Fibroblast of mammary gland (primary cell): ENCODE data around the gene TMCC1.
"Not testable (repeated sequence)": the region's sequence is repeated elsewhere in the genome, so short reads cannot be mapped to it uniquely, and the experiment has no call there.

Experiments used
- DNase-seq: peaks from one replicate; pipeline ENCODE4 v3.0.0-alpha.2; 2010; ENCODE audit warnings: low read depth
- H3K4me3 ChIP-seq: 2 replicates; pipeline ENCODE4 v1.5.1; 2011; ENCODE audit warnings: low read depth, mild to moderate bottlenecking, low read length, moderate library complexity; ENCODE audit not compliant: control insufficient read depth
- TF ChIP-seq, protein P1 (sequence below): conservative IDR thresholded peaks from 2 replicates; pipeline ENCODE4 v1.5.1; 2011; ENCODE audit warnings: low read depth, low read length, inconsistent platforms; ENCODE audit not compliant: control insufficient read depth, insufficient read depth

The TMCC1 gene

DNA sequence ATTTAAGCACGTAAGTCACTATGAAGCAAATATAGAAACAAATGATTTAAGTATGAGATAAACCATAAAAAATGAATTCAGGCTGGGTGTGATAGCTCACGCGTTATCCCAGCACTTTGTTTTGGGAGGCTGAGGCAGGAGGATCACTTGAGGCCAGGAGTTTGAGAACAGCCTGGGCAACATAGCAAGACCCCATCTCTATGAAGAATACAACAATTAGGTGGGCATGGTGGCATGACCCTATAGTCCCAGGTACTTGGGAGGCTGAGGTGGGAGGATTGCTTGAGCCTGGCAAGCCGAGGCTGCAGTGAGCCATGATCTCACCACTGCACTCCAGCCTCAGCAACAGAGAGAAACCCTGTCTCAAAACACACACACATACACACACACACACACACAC is 34.2 kb downstream of the TMCC1 start:
- H3K4me3 ChIP-seq, result no peak overlapping the region
- TF ChIP-seq, protein P1, sequence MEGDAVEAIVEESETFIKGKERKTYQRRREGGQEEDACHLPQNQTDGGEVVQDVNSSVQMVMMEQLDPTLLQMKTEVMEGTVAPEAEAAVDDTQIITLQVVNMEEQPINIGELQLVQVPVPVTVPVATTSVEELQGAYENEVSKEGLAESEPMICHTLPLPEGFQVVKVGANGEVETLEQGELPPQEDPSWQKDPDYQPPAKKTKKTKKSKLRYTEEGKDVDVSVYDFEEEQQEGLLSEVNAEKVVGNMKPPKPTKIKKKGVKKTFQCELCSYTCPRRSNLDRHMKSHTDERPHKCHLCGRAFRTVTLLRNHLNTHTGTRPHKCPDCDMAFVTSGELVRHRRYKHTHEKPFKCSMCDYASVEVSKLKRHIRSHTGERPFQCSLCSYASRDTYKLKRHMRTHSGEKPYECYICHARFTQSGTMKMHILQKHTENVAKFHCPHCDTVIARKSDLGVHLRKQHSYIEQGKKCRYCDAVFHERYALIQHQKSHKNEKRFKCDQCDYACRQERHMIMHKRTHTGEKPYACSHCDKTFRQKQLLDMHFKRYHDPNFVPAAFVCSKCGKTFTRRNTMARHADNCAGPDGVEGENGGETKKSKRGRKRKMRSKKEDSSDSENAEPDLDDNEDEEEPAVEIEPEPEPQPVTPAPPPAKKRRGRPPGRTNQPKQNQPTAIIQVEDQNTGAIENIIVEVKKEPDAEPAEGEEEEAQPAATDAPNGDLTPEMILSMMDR, result no peak
- DNase-seq, result no peak

DNA sequence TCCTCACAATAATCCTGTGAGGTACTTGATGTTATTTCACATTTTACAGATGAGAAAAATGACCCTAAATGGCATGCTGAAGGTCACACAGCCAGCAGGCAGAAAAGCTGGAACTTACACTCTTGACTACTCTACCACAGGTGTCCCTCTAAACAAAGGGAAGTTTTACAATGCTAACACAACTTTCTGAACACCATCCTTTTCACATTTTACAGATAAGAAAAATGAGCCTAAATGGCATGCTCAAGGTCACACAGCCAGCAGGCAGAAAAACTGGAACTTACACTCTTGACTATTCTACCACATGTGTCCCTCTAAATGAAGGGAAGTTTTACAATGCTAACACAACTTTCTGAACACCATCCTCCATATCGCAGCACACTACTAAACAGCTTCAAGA is 35.6 kb downstream of the TMCC1 start:
- no peak for DNase-seq
- TF ChIP-seq, protein P1, result no peak
- no peak overlapping the region for H3K4me3 ChIP-seq

DNA sequence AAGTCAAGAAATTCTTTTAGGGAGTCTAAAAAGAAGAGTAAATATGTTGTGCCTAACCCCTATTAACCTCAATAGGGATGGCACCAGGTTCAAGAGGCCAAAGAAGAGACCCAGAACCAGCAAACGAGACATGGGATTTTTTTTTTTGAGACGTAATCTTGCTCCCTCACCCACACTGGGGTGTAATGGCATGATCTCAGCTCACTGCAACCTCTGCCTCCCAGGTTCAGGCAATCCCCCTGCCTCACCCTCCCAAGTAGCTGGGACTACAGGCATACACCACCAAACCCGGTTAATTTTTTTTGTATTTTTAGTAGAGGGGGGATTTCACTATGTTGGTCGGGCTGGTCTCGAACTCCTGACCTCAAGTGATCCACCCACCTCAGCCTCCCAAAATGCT is 36.7 kb downstream of the TMCC1 start:
- not testable (repeated sequence) for H3K4me3 ChIP-seq, DNase-seq

DNA sequence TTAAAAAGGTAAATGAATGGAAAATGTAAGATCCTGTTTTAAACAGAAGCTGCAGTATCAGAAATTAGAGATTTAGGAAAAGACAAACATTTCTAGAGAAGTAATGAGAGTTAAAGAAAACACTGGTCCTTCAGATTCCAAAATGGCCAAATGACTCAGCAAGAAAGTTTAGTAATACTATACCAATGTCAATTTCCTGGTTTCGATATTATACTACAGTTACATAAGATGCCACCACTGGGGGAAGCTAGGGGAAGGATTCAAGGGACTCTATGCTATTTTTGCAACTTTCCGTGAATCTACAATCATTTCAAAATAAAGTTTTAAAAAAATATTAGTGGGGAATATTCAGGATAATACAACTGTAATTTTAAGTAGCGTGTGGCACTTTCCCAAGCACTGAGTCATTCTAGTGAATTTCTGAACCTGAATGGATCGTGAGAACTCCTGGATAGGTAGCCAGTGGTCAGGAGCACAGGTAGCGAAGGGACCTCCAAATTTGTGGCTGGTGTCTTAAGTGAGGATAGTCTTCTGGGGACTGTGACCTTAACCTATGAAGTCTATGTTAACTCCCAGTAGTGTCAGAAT is 37.6 kb downstream of the TMCC1 start:
- peak; percentile 70 for DNase-seq
- TF ChIP-seq, protein P1, result no peak
- H3K4me3 ChIP-seq, result no peak overlapping the region

DNA sequence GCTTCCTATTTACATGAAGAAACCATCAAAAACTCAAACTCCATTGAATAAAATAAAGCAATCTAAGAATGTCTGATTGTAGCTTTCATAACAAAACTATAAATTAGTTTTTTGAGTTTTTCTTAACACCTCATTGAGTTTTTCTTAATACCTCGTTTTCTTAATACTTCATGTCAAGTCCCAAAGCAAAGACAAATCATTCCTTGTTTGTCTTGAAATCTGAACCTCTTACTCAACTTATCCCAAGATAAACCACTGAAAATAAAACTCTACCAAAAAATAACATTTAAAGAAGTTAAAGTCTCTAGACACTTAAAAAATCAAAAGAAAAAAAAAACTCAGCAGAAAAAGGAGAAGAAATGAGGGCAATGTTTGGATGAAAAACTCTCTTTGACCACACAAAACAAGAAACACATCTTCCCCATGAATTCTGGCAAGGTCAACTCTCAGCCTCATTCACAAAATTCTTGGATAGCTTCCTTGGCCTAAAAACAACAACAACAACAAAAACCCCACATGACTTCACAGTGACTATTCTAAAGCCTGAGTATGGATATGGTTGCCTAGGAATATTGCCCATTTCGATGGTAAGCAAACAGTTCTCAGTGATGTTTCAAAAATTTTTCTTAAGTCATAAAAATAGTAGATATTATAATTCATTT is 38.2 kb downstream of the TMCC1 start:
- peak; percentile 71 for DNase-seq
- TF ChIP-seq, protein P1, result no peak
- no peak overlapping the region for H3K4me3 ChIP-seq

DNA sequence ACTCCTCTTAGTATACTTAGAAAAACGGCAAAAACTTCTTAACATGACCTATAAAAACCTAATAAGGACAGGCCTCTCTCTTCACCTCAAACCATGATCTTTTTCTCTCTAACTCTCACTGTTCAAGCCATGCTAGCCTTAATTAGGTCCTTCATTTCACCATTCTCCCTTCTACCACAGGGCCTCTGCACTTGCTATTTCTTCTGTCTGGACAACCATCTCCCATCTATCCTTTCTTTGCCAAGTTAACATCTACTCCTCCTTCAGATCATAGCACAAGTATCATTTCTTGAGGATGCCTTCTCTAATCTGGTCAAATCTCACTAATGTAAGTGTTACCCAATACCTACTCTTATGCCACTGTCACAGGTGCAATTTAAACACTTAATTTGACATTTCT is 39.1 kb downstream of the TMCC1 start:
- TF ChIP-seq, protein P1, result no peak
- DNase-seq, result no peak
- H3K4me3 ChIP-seq, result no peak overlapping the region

DNA sequence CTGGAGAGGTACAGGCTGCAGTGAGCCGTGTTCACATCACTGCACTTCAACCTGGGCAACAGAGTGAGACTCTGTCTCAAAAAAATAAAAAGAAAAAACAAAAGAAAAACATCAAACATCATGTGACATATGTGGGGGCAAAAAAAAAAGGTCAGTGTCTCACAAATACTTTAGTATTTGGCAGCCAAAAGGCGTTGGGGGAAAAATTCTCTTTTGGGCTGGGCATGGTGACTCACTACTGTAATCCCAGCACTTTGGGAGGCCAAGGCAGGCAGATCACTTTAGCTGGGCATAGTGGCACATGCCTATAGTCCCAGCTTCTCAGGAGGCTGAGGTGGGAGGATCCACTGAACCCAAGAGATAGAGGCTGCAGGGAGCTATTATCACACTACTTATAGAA is 47.6 kb downstream of the TMCC1 start:
- DNase-seq, result peak; percentile 16
- no peak overlapping the region for H3K4me3 ChIP-seq
- TF ChIP-seq, protein P1, result no peak
